ENCODE measurements around the gene TRPM2. TPM values are rescaled to one million over a fixed set of nuclear protein-coding genes. Genes with fewer than 3 reads are reported as not detected.

The TRPM2 gene
- total RNA-seq, 3 donors from 2014 or later: 1.5 to 10.3 (median 7.2) TPM

GRCh38 chr21:44456214-44456914 is 102.9 kb downstream of the TRPM2 start:
- DNase-seq (peak in 2 of 3 donors; percentile 37 to 47), ATAC-seq (no peak)
- TF ChIP-seq CTCF (IDR thresholded peaks at IDR 0.05): no peak
- Histone ChIP-seq H3K4me3 (no peak overlapping the region), H3K4me1 (ENCODE audit: low read depth) (peaks cover 6% of the 10 kb centered on the region), H3K36me3 (ENCODE audit: low read depth) (no peaks in the 10 kb centered on the region), H3K9me3 (no peaks in the 10 kb centered on the region)
- intact Hi-C loops (cut with DNase I, micrococcal nuclease): no loop called here

GRCh38 chr21:44456915-44457736 is 103.7 kb downstream of the TRPM2 start:
- no peak for ATAC-seq
- peak in 2 of 3 donors; percentile 22 to 56 for DNase-seq
- peaks cover 6% of the 10 kb centered on the region for H3K4me1 ChIP-seq (ENCODE audit: low read depth)
- no peak for TF ChIP-seq CTCF (IDR thresholded peaks at IDR 0.05)
- no peaks in the 10 kb centered on the region for H3K36me3 ChIP-seq (ENCODE audit: low read depth)
- no peak overlapping the region for H3K4me3 ChIP-seq
- intact Hi-C loops (cut with DNase I, micrococcal nuclease): no loop called here
- H3K9me3 ChIP-seq: no peaks in the 10 kb centered on the region

- no peak overlapping the region for H3K4me3 ChIP-seq
- intact Hi-C loops (cut with DNase I, micrococcal nuclease): no loop called here
- DNase-seq: peak in 2 of 3 donors; percentile 22 to 50
- no peaks in the 10 kb centered on the region for H3K36me3 ChIP-seq (ENCODE audit: low read depth)
- H3K4me1 ChIP-seq (ENCODE audit: low read depth): peaks cover 6% of the 10 kb centered on the region
- TF ChIP-seq CTCF (IDR thresholded peaks at IDR 0.05): no peak
- H3K9me3 ChIP-seq: no peaks in the 10 kb centered on the region
- ATAC-seq: no peak
Measured at GRCh38 chr21:44458971-44459711, 105.7 kb downstream of the TRPM2 start.

- H3K9me3 ChIP-seq: no peaks in the 10 kb centered on the region
- H3K4me3 ChIP-seq: no peak overlapping the region
- peaks cover 6% of the 10 kb centered on the region for H3K4me1 ChIP-seq (ENCODE audit: low read depth)
- ATAC-seq: no peak
- TF ChIP-seq CTCF (IDR thresholded peaks at IDR 0.05): no peak
- DNase-seq: peak in 2 of 3 donors; percentile 21 to 43
- intact Hi-C loops (cut with DNase I, micrococcal nuclease): no loop called here
- no peaks in the 10 kb centered on the region for H3K36me3 ChIP-seq (ENCODE audit: low read depth)
Measured at GRCh38 chr21:44459712-44460440, 106.5 kb downstream of the TRPM2 start.

GRCh38 chr21:44460441-44460755 is 107.0 kb downstream of the TRPM2 start:
- Histone ChIP-seq H3K4me3 (no peak overlapping the region), H3K36me3 (ENCODE audit: low read depth) (no peaks in the 10 kb centered on the region), H3K4me1 (ENCODE audit: low read depth) (peaks cover 6% of the 10 kb centered on the region), H3K9me3 (no peaks in the 10 kb centered on the region)
- DNase-seq: no peak
- intact Hi-C loops (cut with DNase I, micrococcal nuclease): no loop called here
- ATAC-seq: no peak
- no peak for TF ChIP-seq CTCF (IDR thresholded peaks at IDR 0.05)

All from mucosa of descending colon (tissue), 3 donors.